ENCODE data around the gene LARGE1. TPM values are rescaled to one million over a fixed set of nuclear protein-coding genes. Genes with fewer than 3 reads are reported as not detected.

LARGE1 gene
- polyA plus RNA-seq, 3 donors = 0.05 to 0.13 TPM; not detected in 1

DNA sequence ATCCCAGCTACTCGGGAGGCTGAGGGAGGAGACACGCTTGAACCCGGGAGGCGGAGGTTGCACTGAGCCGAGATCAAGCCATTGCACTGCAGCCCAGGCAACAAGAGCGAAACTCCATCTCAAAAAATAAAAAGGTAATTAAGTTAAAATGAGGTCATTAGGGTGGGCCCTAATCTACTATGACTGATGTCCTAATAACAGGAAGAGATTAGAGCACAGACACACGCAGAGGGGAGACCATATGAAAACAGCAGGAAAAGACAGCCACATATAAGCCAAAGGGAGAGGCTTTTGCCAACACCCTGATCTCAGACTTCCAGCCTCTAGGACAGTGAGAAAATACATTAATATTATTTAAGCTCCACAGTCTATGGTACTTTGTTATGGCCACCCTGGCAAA lies 17.3 kb downstream of the LARGE1 start:
- Mint-ChIP-seq H3K27me3 (ENCODE audit: low read depth in 3 of 3) (peaks cover 0 to 1% (median 0%) of the 10 kb centered on the region in 3 donors), H3K4me1 (no peaks in the 10 kb centered on the region), H3K9me3 (peaks cover 0 to 8% (median 4%) of the 10 kb centered on the region in 7 donors), H3K36me3 (no peaks in the 10 kb centered on the region), H3K27ac (no peak overlapping the region), H3K4me3 (no peak overlapping the region)
- Histone ChIP-seq H3K4me3 (replicated peaks in 1 of 3; ENCODE audit: low read depth in 2 of 3, low read length in 3 of 3) (no peak overlapping the region), H3K27me3 (ENCODE audit: control insufficient read depth in 2 of 2, insufficient read depth in 2 of 2, low read length in 2 of 2) (no peaks in the 10 kb centered on the region), H3K9me3 (replicated peaks in 1 of 2; ENCODE audit: control insufficient read depth in 1 of 2, insufficient read depth in 1 of 2, low read length in 2 of 2) (no peaks in the 10 kb centered on the region), H3K9ac (ENCODE audit: insufficient read depth, low read length, poor library complexity, severe bottlenecking) (no peak overlapping the region), H4K20me1 (ENCODE audit: insufficient read depth, low read length) (no peaks in the 10 kb centered on the region), H3K36me3 (replicated peaks in 1 of 2; ENCODE audit: control insufficient read depth in 1 of 2, insufficient read depth in 2 of 2, low read length in 2 of 2) (no peaks in the 10 kb centered on the region), H2AFZ (ENCODE audit: insufficient read depth, low read depth, low read length, poor library complexity, severe bottlenecking) (no peak overlapping the region), H3K4me1 (ENCODE audit: control insufficient read depth in 1 of 2, insufficient read depth in 2 of 2, low read length in 2 of 2) (no peaks in the 10 kb centered on the region), H3K79me2 (ENCODE audit: insufficient read depth, low read length) (no peaks in the 10 kb centered on the region), H3K27ac (ENCODE audit: low read depth in 1 of 2, low read length in 2 of 2) (no peak overlapping the region), H3K4me2 (replicated peaks; ENCODE audit: extremely low read depth, low read length, poor library complexity, severe bottlenecking) (no peak overlapping the region)
- intact Hi-C loops (cut with micrococcal nuclease) = no loop called here
- TF ChIP-seq, protein P1, sequence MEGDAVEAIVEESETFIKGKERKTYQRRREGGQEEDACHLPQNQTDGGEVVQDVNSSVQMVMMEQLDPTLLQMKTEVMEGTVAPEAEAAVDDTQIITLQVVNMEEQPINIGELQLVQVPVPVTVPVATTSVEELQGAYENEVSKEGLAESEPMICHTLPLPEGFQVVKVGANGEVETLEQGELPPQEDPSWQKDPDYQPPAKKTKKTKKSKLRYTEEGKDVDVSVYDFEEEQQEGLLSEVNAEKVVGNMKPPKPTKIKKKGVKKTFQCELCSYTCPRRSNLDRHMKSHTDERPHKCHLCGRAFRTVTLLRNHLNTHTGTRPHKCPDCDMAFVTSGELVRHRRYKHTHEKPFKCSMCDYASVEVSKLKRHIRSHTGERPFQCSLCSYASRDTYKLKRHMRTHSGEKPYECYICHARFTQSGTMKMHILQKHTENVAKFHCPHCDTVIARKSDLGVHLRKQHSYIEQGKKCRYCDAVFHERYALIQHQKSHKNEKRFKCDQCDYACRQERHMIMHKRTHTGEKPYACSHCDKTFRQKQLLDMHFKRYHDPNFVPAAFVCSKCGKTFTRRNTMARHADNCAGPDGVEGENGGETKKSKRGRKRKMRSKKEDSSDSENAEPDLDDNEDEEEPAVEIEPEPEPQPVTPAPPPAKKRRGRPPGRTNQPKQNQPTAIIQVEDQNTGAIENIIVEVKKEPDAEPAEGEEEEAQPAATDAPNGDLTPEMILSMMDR (IDR thresholded peaks at IDR 0.05) = no peak
- no peak for DNase-seq
- WGBS (ENCODE audit: insufficient coverage) = 94% methylated on average over 4 of the region's 7 CpGs

DNA sequence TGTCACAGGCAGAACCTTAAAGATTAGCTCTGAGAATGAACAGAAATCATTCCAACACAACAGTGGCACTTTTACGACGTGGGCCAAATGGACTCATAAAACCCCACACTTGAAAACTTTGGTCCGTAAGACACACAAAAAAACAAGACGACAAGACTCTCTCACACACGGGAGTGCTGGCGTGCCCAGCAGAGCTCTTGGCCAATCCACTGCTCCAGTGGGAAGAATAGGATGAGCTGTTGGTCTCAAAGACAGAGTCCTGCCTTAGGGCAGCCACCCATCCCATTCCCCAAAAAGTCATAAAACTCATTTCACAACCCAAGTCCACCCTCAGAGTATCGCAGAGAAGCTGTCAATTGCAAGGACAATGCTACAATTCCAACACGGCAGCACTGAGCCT lies 18.2 kb downstream of the LARGE1 start:
- peaks cover 0 to 12% (median 4%) of the 10 kb centered on the region in 7 donors for H3K9me3 Mint-ChIP-seq
- intact Hi-C loops (cut with micrococcal nuclease) = no loop called here

More for the DNA sequence above, 18.2 kb downstream of the LARGE1 start:
- H3K4me1 ChIP-seq (ENCODE audit: control insufficient read depth in 1 of 2, insufficient read depth in 2 of 2, low read length in 2 of 2) = no peaks in the 10 kb centered on the region
- H3K4me3 Mint-ChIP-seq = no peak overlapping the region
- H3K27ac ChIP-seq (ENCODE audit: low read depth in 1 of 2, low read length in 2 of 2) = no peak overlapping the region
- H3K27me3 Mint-ChIP-seq (ENCODE audit: low read depth in 3 of 3) = peaks cover 0 to 1% (median 0%) of the 10 kb centered on the region in 3 donors
- no peak overlapping the region for H3K9ac ChIP-seq (ENCODE audit: insufficient read depth, low read length, poor library complexity, severe bottlenecking)
- no peaks in the 10 kb centered on the region for H4K20me1 ChIP-seq (ENCODE audit: insufficient read depth, low read length)
- no peaks in the 10 kb centered on the region for H3K4me1 Mint-ChIP-seq
- no peak overlapping the region for H3K4me2 ChIP-seq (replicated peaks; ENCODE audit: extremely low read depth, low read length, poor library complexity, severe bottlenecking)
- no peaks in the 10 kb centered on the region for H3K27me3 ChIP-seq (ENCODE audit: control insufficient read depth in 2 of 2, insufficient read depth in 2 of 2, low read length in 2 of 2)
- TF ChIP-seq, protein P1 (IDR thresholded peaks at IDR 0.05) = no peak
- no peaks in the 10 kb centered on the region for H3K36me3 Mint-ChIP-seq
- H3K9me3 ChIP-seq (replicated peaks in 1 of 2; ENCODE audit: control insufficient read depth in 1 of 2, insufficient read depth in 1 of 2, low read length in 2 of 2) = peaks cover 0 to 3% of the 10 kb centered on the region in 2 donors
- H2AFZ ChIP-seq (ENCODE audit: insufficient read depth, low read depth, low read length, poor library complexity, severe bottlenecking) = no peak overlapping the region
- no peak overlapping the region for H3K27ac Mint-ChIP-seq
- WGBS (ENCODE audit: insufficient coverage) = 100% methylated on average over 1 of the region's 8 CpGs
- DNase-seq = no peak
- no peaks in the 10 kb centered on the region for H3K79me2 ChIP-seq (ENCODE audit: insufficient read depth, low read length)
- H3K4me3 ChIP-seq (replicated peaks in 1 of 3; ENCODE audit: low read depth in 2 of 3, low read length in 3 of 3) = no peak overlapping the region
- no peaks in the 10 kb centered on the region for H3K36me3 ChIP-seq (replicated peaks in 1 of 2; ENCODE audit: control insufficient read depth in 1 of 2, insufficient read depth in 2 of 2, low read length in 2 of 2)
